ENCODE data around the gene RBM42. TPM values are rescaled to one million over a fixed set of nuclear protein-coding genes. Genes with fewer than 3 reads are reported as not detected.

RBM42 gene
- total RNA-seq, 5 donors from 2014 or later (not counting 1 experiment from before 2014, with no cell fraction given): 37.6 to 74.0 (median 68.4) TPM

DNA sequence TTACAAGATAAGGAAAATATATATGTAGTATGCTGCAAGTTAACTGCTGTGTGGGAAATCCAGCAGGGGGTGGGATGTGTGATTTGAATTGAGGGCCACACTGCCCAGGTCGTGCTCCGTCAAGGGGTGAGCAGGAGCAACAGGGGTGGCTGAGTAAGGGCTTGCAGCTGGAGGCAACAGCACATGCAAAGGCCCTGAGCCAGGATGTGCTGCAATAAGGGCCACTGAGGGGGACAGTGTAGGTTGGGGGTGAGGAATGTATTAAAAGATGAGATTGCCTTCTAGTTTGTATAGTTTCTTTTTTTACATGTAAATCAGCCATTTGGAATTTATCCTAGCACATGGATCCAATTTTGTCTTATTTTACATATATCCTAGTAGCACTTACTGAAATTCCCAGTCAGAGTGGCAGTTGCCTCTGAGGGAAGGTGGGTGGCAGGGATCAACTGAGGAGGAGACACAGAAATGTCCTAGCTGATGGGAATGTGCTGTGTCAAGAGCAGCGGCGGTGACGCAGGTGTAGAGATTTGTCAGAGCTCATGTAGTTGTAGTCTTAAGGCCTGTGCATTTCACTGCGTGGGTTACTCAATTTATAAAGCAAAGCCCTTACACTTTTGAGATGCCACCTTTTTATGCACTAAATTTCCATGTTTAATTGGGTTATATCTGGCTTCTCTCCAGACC lies 5.4 kb upstream of the RBM42 start:
- no peak for ATAC-seq (replicated peaks in 1 of 4)
- H3K4me1 ChIP-seq (ENCODE audit: control insufficient read depth in 1 of 2, extremely low read depth in 1 of 2, insufficient read depth in 2 of 2, low read length in 2 of 2): peaks cover 0 to 9% of the 10 kb centered on the region in 2 experiments
- no peaks in the 10 kb centered on the region for H3K9me3 ChIP-seq
- Mint-ChIP-seq H3K27me3 (no peaks in the 10 kb centered on the region), H3K9me3 (no peaks in the 10 kb centered on the region), H3K27ac (peak overlapping the region in 1 of 2 donors; percentile 18), H3K4me3 (no peak overlapping the region), H3K36me3 (peaks cover 9% of the 10 kb centered on the region), H3K4me1 (peaks cover 5 to 7% (median 6%) of the 10 kb centered on the region in 3 donors)
- no peak overlapping the region for H3K27ac ChIP-seq (ENCODE audit: low read length)
- H3K27me3 ChIP-seq (replicated peaks in 1 of 2; ENCODE audit: control insufficient read depth in 2 of 2, extremely low read depth in 1 of 2, insufficient read depth in 2 of 2, low read length in 1 of 2): no peaks in the 10 kb centered on the region
- ChIA-PET CTCF (no interaction called here), POLR2A (interaction anchor here in 1 of 2 donors (0.6 kb wide), 1 partner anchor 13 kb away, joined by 6 read pairs; no protein-coding TSS in a partner anchor)
- no peak for DNase-seq
- peaks cover 3 to 7% of the 10 kb centered on the region in 2 donors for H3K36me3 ChIP-seq (ENCODE audit: control insufficient read depth in 2 of 2, extremely low read depth in 1 of 2, insufficient read depth in 1 of 2, low read length in 1 of 2)
- WGBS (ENCODE audit: insufficient coverage): 92% methylated on average over 2 of the region's 6 CpGs
- no peak overlapping the region for H3K4me3 ChIP-seq (ENCODE audit: control insufficient read depth in 1 of 2, extremely low read depth in 1 of 2, low read length in 1 of 2)

- ChIA-PET POLR2A (no interaction called here), CTCF (no interaction called here)
- peaks cover 0 to 3% of the 10 kb centered on the region in 2 donors for H3K27me3 Mint-ChIP-seq
- H3K4me3 Mint-ChIP-seq: peak overlapping the region; percentile 93 to 100 (median 100)
- no peak for DNase-seq
- Histone ChIP-seq H3K4me1 (ENCODE audit: control insufficient read depth in 1 of 2, extremely low read depth in 1 of 2, insufficient read depth in 2 of 2, low read length in 2 of 2) (peaks cover 4 to 18% of the 10 kb centered on the region in 2 experiments), H3K4me3 (ENCODE audit: control insufficient read depth in 1 of 2, extremely low read depth in 1 of 2, low read length in 1 of 2) (peak overlapping the region; percentile 82 to 97), H3K36me3 (ENCODE audit: control insufficient read depth in 2 of 2, extremely low read depth in 1 of 2, insufficient read depth in 1 of 2, low read length in 1 of 2) (peaks cover 10 to 27% of the 10 kb centered on the region in 2 donors), H3K27ac (ENCODE audit: low read length) (peak overlapping the region; percentile 73), H3K27me3 (replicated peaks in 1 of 2; ENCODE audit: control insufficient read depth in 2 of 2, extremely low read depth in 1 of 2, insufficient read depth in 2 of 2, low read length in 1 of 2) (no peaks in the 10 kb centered on the region), H3K9me3 (no peaks in the 10 kb centered on the region)
- no peak for ATAC-seq (replicated peaks in 1 of 4)
- H3K4me1 Mint-ChIP-seq: peaks cover 25 to 29% (median 25%) of the 10 kb centered on the region in 3 donors
- H3K27ac Mint-ChIP-seq: peak overlapping the region; percentile 97 to 98
- peaks cover 24% of the 10 kb centered on the region for H3K36me3 Mint-ChIP-seq
- WGBS (ENCODE audit: insufficient coverage): 29% methylated on average over 7 of the region's 9 CpGs
- no peaks in the 10 kb centered on the region for H3K9me3 Mint-ChIP-seq
Measured at GRCh38 chr19:35628264-35628564, 622 bp upstream of the RBM42 start.

DNA sequence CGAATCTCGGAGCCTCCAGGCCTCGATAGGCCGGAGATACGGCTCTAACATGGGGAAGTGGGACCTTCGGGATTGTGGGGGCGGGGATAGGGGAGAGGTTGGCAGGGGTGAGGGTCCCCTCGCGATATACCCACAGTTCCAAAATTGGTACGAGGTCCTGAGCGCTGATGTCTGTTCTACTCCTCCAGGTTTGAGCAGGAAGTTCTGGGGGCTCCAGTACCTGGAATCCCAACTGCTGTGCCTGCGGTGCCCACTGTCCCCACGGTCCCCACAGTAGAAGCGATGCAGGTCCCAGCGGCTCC lies 447 bp downstream of the RBM42 start:
- Histone ChIP-seq H3K27ac (ENCODE audit: low read length) (peak overlapping the region; percentile 77), H3K4me1 (ENCODE audit: control insufficient read depth in 1 of 2, extremely low read depth in 1 of 2, insufficient read depth in 2 of 2, low read length in 2 of 2) (peaks cover 4 to 18% of the 10 kb centered on the region in 2 experiments), H3K36me3 (ENCODE audit: control insufficient read depth in 2 of 2, extremely low read depth in 1 of 2, insufficient read depth in 1 of 2, low read length in 1 of 2) (peaks cover 15 to 37% of the 10 kb centered on the region in 2 donors), H3K9me3 (no peaks in the 10 kb centered on the region), H3K27me3 (replicated peaks in 1 of 2; ENCODE audit: control insufficient read depth in 2 of 2, extremely low read depth in 1 of 2, insufficient read depth in 2 of 2, low read length in 1 of 2) (no peaks in the 10 kb centered on the region), H3K4me3 (ENCODE audit: control insufficient read depth in 1 of 2, extremely low read depth in 1 of 2, low read length in 1 of 2) (peak overlapping the region; percentile 82 to 97)
- ChIA-PET POLR2A (no interaction called here), CTCF (no interaction called here)
- ATAC-seq (replicated peaks in 1 of 4) (no peak), DNase-seq (no peak)
- H3K4me1 Mint-ChIP-seq: peaks cover 25 to 29% (median 25%) of the 10 kb centered on the region in 3 donors
- WGBS (ENCODE audit: insufficient coverage): 10% methylated on average over 10 of the region's 15 CpGs
- H3K36me3 Mint-ChIP-seq: peaks cover 28% of the 10 kb centered on the region
- no peaks in the 10 kb centered on the region for H3K9me3 Mint-ChIP-seq
- H3K27me3 Mint-ChIP-seq: peaks cover 0 to 3% of the 10 kb centered on the region in 2 donors
- peak overlapping the region; percentile 93 to 100 (median 100) for H3K4me3 Mint-ChIP-seq
- peak overlapping the region in 1 of 2 donors; percentile 97 for H3K27ac Mint-ChIP-seq

GRCh38 chr19:35633727-35634440 lies 5.0 kb downstream of the RBM42 start:
- H3K36me3 Mint-ChIP-seq: peaks cover 43% of the 10 kb centered on the region

GRCh38 chr19:35636651-35637050 lies 7.8 kb downstream of the RBM42 start:
- Histone ChIP-seq H3K27ac (ENCODE audit: low read length) (no peak overlapping the region), H3K4me3 (ENCODE audit: control insufficient read depth in 1 of 2, extremely low read depth in 1 of 2, low read length in 1 of 2) (no peak overlapping the region), H3K9me3 (no peaks in the 10 kb centered on the region), H3K36me3 (ENCODE audit: control insufficient read depth in 2 of 2, extremely low read depth in 1 of 2, insufficient read depth in 1 of 2, low read length in 1 of 2) (peaks cover 27 to 57% of the 10 kb centered on the region in 2 donors), H3K4me1 (ENCODE audit: control insufficient read depth in 1 of 2, extremely low read depth in 1 of 2, insufficient read depth in 2 of 2, low read length in 2 of 2) (peaks cover 2 to 7% of the 10 kb centered on the region in 2 experiments), H3K27me3 (replicated peaks in 1 of 2; ENCODE audit: control insufficient read depth in 2 of 2, extremely low read depth in 1 of 2, insufficient read depth in 2 of 2, low read length in 1 of 2) (peaks cover 0 to 4% of the 10 kb centered on the region in 2 experiments)
- ATAC-seq (replicated peaks in 1 of 4) (no peak), DNase-seq (no peak)
- ChIA-PET POLR2A (interaction anchor here in 1 of 2 donors (0.6 kb wide), 1 partner anchor 13 kb away, joined by 6 read pairs; no protein-coding TSS in a partner anchor), CTCF (no interaction called here)
- Mint-ChIP-seq H3K9me3 (no peaks in the 10 kb centered on the region), H3K4me1 (peaks cover 0 to 13% (median 10%) of the 10 kb centered on the region in 3 donors), H3K36me3 (peaks cover 32% of the 10 kb centered on the region), H3K27me3 (no peaks in the 10 kb centered on the region), H3K27ac (no peak overlapping the region), H3K4me3 (no peak overlapping the region)
- WGBS (ENCODE audit: insufficient coverage): 100% methylated on average over 2 of the region's 3 CpGs

More at GRCh38 chr19:35633727-35634440, 5.0 kb downstream of the RBM42 start:
- 95% methylated on average over 25 of the region's 29 CpGs for WGBS (ENCODE audit: insufficient coverage)
- no peak overlapping the region for H3K27ac Mint-ChIP-seq
- no peak overlapping the region for H3K4me3 Mint-ChIP-seq
- peaks cover 14 to 19% (median 16%) of the 10 kb centered on the region in 3 donors for H3K4me1 Mint-ChIP-seq
- Histone ChIP-seq H3K36me3 (ENCODE audit: control insufficient read depth in 2 of 2, extremely low read depth in 1 of 2, insufficient read depth in 1 of 2, low read length in 1 of 2) (peaks cover 30 to 69% of the 10 kb centered on the region in 2 donors), H3K27ac (ENCODE audit: low read length) (no peak overlapping the region), H3K4me3 (ENCODE audit: control insufficient read depth in 1 of 2, extremely low read depth in 1 of 2, low read length in 1 of 2) (no peak overlapping the region), H3K27me3 (replicated peaks in 1 of 2; ENCODE audit: control insufficient read depth in 2 of 2, extremely low read depth in 1 of 2, insufficient read depth in 2 of 2, low read length in 1 of 2) (no peaks in the 10 kb centered on the region), H3K9me3 (no peaks in the 10 kb centered on the region), H3K4me1 (ENCODE audit: control insufficient read depth in 1 of 2, extremely low read depth in 1 of 2, insufficient read depth in 2 of 2, low read length in 2 of 2) (peaks cover 4 to 9% of the 10 kb centered on the region in 2 experiments)
- ChIA-PET POLR2A (no interaction called here), CTCF (interaction anchor here in 1 of 2 donors (0.6 kb wide), 2 partner anchors 22 to 420 kb away, joined by 3 to 6 read pairs; partner anchors contain the start of gene THAP8)
- ATAC-seq (replicated peaks in 1 of 4): no peak
- DNase-seq: no peak
- H3K9me3 Mint-ChIP-seq: no peaks in the 10 kb centered on the region
- peaks cover 0 to under 1% of the 10 kb centered on the region in 2 donors for H3K27me3 Mint-ChIP-seq

DNA sequence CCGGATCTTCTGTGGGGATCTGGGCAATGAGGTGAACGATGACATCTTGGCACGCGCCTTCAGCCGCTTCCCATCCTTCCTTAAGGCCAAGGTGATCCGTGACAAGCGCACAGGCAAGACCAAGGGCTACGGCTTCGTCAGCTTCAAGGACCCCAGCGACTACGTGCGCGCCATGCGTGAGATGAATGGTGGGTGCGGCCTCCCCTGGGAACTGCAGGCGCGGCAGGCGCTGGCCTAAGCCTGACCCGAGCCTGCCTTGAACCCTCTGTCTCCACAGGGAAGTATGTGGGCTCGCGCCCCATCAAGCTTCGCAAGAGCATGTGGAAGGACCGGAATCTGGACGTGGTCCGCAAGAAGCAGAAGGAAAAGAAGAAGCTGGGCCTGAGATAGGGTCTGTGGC lies 8.3 kb downstream of the RBM42 start:
- no peak overlapping the region for H3K27ac Mint-ChIP-seq
- peaks cover 24 to 52% of the 10 kb centered on the region in 2 donors for H3K36me3 ChIP-seq (ENCODE audit: control insufficient read depth in 2 of 2, extremely low read depth in 1 of 2, insufficient read depth in 1 of 2, low read length in 1 of 2)
- peaks cover 0 to 11% (median 11%) of the 10 kb centered on the region in 3 donors for H3K4me1 Mint-ChIP-seq
- H3K9me3 Mint-ChIP-seq: no peaks in the 10 kb centered on the region
- CTCF ChIA-PET: no interaction called here
- no peak overlapping the region for H3K27ac ChIP-seq (ENCODE audit: low read length)
- DNase-seq: no peak
- peaks cover 27% of the 10 kb centered on the region for H3K36me3 Mint-ChIP-seq
- peaks cover 0 to 5% of the 10 kb centered on the region in 2 experiments for H3K27me3 ChIP-seq (replicated peaks in 1 of 2; ENCODE audit: control insufficient read depth in 2 of 2, extremely low read depth in 1 of 2, insufficient read depth in 2 of 2, low read length in 1 of 2)
- H3K27me3 Mint-ChIP-seq: no peaks in the 10 kb centered on the region
- ATAC-seq (replicated peaks in 1 of 4): no peak
- 97% methylated on average over 17 of the region's 25 CpGs for WGBS (ENCODE audit: insufficient coverage)
- peaks cover 2 to 12% of the 10 kb centered on the region in 2 experiments for H3K4me1 ChIP-seq (ENCODE audit: control insufficient read depth in 1 of 2, extremely low read depth in 1 of 2, insufficient read depth in 2 of 2, low read length in 2 of 2)
- no peaks in the 10 kb centered on the region for H3K9me3 ChIP-seq
- H3K4me3 Mint-ChIP-seq: no peak overlapping the region
- POLR2A ChIA-PET: no interaction called here
- H3K4me3 ChIP-seq (ENCODE audit: control insufficient read depth in 1 of 2, extremely low read depth in 1 of 2, low read length in 1 of 2): no peak overlapping the region

Measured in T-cell (primary cell).